Measurements from ENCODE around the gene GOSR1.
"Not testable (repeated sequence)": the region's sequence is repeated elsewhere in the genome, so short reads cannot be mapped to it uniquely, and the experiment has no call there.

The GOSR1 gene

DNA sequence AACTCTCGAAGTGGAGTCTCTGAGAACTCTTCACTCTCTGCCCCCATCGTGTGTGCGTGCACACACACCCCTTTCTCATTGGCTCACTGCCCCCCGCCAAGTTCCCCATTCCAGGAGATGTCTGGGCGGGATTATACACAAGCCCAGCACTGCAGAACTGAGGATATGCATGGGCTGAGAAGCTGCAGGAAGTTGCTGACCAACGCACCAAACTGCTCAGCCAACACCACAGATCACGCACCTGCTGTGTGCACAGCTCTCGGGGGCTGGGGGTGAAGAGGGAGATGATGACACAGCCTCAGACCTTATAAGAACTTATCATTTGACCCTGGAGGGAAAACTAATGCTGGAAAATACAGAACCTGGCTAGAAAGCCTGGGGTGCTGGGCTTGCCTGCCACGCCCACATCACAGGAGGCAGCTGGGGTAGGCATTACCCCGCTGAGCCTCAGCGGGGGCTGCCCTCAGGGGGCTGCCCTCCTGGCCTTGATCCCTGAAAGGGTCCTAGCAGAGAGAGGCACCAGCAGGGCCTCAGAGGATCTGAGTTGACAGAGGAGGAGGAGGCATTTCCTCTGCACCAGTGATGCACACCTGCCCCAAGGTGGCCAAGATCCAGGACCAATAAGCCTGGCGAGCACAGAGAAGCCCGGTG lies 87.3 kb downstream of the GOSR1 start:
- FAIRE-seq, result not testable (repeated sequence)

DNA sequence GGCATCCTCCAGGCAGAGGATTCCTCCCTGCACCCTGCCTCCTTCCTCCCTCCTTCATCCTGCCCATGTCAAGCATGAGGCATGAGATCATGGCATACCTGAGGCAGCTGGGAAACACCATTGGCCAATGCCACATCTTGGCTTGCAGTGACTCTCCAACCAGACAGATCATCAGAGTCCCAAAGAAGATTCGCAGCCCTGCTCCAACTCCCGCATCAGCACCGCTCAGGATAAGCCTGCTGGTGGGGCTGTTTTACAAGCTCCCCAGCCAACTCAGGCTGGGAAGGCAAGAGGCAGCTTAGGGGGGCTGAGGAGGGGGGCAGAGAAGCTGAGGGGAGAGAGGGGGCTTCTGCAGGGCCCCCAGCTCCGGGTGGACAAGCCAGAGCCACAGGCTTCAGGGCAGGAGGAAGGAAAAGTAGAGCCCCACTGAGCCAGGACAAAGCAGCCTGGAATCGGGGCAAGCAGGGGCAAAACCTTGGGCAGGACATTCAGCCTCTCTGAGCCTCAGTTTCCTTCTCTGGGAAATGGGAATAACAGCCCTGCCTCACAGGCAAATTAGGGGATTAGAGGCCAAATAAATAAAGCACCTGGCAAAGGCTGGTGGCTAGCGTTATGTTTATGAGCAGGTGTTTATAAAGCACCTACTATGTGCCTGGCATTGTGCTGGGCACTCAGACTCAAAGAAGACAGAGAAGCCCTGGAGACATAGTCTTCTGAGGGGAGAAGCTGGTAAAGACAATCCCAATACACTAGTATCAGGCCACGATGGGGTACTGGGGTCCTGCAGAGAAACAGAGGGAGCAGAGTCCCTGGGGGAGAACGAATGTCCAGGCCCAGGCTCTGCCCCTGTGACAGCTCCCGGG lies 88.1 kb downstream of the GOSR1 start:
- FAIRE-seq, result no peak

DNA sequence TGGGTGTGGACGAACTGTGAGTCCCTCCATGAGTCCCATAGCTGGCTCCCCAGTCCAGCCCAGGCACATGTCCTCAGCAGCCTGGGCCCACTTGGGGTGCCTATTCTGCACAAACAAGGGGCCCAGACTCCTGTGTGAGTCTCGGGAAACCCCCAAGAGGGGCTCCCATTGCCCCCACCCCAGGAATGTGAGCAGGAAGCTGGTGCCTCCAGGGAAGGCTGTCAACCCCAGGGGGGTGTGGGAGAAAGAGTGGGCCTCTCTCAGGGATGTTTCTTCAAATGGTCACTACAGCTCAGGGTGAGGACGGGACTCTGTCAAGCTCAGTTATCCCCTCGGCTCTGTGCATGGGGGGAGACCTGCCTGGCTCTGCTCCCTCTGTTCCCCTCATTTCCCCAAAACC lies 88.9 kb downstream of the GOSR1 start:
- FAIRE-seq, result not testable (repeated sequence)

DNA sequence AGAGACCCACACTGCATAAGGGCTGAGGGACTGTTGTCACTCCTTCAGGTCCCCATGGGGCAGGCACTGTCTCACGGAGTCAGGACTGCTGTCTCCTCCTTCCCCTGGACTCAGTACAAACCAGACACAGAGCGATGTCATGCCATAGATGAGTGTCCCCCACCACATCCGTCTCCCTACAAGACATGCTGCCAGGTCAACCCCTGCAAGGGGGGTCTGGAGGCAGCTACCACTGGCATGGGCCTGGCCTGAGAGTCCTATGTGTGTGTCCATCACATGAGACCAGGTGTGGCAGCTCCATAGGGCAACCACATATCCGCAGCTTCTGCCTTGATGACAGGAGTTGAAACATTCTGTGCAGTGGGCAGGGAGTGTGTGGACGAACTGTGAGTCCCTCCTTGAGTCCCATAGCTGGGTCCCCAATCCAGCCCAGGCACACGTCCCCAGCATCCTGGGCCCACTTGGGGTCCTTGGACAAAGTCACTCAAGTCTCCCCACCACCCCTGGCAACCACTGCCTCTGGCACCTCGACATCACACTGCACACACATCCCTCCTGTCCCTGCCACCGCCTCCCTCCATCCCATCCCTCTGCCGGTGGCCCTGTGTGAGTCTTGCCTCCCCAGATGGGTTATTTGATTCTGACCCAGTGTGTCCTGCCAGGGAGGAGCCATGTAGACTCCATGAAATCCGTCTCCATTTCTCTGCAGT lies 89.5 kb downstream of the GOSR1 start:
- FAIRE-seq, result not testable (repeated sequence)

DNA sequence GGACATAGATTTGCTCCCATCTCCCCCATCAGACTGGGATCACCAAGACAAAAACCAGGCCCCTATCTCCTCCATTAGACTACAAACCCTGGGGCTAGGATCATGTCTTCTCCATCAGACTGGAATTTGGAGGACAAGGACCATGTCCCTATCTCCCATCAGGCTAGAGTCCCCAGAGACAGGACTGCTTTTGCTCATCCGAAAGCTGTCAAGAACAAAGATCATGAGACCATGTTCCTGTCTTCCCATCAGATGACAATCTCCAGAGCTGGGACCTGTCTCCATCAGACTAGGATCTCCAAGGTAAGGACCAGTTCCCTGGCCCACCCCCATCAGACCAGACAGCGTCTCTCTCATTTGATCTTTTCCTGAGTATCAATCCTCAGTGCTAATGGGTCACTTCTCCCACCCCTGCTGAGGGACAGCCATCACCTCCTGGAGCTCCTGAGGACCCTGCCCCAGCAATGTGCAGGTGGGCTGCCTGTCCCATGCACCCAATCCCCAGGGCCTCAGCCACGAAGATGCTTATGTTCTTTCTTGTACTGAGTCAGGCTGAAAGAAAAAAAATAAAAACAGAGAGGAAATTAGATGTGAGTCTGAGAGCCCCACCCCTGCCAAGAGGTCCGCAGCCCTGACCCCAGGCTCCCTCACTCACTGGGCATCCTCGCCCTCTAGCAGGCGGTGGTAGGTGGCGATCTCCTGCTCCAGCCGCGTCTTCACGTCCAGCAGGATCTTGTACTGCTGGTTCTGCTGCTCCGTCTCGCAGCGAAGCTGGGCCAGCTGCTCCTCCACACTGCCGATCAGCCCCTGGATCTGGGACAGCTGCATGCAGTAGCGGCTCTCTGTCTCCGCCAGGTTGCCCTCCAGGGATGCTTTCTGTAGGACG lies 90.3 kb downstream of the GOSR1 start:
- FAIRE-seq, result no peak

DNA sequence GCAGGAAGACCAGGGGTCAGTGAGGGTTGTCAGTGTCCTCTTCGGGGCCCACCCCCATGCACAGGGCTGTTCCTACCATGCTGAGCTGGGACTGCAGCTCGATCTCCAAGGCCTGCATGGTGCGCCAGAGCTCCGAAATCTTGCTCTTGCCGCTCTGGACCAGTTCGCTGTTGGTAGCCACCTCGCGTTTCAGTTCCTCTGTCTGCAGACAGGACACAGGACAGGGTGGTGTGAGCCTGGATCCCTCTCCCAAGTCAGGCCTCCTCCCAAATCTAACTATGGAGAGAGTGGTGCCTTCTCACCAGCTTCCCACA lies 90.9 kb downstream of the GOSR1 start:
- no peak for FAIRE-seq

DNA sequence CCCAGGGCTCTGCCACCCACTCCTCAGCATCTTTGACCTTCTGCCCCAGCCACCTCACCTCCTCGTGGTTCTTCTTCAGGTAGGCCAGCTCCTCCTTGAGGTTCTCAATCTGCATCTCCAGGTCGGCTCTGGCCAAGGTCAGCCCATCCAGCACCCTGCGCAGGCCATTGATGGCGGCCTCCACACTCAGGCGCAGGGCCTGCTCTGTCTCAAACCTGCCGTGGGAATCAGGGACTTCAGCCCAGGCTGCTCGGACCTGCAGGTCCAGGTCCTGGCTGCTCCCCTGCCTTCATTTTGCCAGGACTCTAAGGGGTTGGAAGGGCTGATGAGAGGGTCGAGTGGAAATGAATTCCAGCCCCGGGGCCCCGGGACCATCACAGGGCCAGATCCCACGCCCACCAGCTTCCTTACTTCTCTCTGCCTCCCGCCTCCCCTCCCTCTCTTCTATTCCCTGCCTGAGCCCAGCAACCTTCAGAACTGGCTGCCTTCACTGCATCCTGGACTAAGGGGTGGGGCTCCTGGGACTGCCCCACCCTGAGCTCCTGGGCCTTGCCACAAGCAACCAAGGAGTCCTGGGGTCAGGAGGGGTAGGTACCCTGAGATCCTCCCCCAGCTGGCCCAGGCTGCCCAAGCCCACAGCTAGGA lies 92.4 kb downstream of the GOSR1 start:
- not testable (repeated sequence) for FAIRE-seq

DNA sequence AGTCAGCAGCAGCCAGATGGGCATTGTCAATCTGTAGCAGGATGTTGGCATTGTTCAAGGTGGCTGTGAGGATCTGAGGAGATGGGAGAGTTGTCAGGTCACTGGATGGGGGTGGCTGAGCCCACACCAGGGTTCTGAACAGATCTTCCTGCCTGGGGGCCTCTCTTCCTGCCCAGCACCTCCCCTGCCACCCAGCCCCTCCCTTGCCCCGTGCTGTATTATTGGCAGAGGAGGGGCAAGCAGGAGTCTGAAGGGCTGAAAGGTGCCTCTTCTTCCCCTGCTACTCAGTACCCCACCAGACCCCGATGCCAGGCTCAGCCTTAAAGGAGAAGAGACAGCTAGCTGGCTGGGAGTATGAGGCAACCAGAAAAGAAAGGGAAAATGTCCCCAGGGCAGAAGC lies 93.0 kb downstream of the GOSR1 start:
- FAIRE-seq, result no peak

DNA sequence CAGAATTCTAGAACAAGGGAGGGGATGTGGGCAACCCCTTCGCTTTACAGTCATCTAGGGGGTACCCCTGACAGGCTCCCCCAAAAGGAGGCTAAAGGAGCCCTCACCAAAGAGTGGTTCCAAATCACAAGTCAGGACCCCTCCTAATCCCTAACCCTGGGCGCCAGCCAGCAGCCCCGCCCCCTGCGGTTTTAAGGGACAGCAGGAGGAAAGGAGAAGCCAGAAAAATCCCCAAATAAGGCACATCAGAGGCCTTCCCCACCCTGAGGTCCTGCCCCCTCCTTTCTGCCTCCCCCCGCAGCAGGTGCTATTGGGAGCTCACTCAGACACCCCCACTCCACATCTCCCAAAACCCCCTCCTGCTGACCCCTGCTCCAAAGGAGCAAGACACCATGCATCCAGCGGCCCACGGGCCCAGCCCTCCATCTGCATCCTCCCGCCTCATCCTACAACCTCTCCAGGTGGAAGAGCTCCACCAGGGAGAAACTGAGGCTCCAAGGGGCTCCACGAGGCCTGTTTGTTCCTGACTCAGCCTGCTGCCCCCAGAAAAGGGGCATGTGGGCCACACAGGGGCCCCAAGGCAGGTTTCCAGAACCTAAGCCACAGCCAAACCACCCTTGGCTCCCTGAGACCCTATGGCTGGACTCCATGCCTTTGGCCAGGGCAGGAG lies 93.5 kb downstream of the GOSR1 start:
- FAIRE-seq, result no peak

DNA sequence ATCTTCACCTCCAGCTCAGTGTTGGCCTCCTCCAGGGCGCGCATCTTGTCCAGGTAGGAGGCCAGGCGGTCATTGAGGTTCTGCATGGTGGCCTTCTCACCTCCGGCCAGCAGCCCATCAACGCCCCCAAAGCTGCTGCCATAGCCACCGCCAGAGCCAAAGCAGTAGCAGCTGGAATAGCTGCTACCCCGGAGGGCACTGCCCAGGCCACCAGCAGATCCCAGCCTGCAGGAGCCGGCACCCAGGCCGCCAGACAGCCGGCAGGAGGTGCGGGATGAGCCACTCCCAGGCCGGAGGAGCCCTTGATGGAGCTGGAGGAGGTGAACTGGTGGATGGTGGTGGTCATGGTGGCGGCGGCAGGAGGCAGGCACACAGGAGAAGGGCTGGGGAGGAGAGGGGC lies 94.2 kb downstream of the GOSR1 start:
- not testable (repeated sequence) for FAIRE-seq

DNA sequence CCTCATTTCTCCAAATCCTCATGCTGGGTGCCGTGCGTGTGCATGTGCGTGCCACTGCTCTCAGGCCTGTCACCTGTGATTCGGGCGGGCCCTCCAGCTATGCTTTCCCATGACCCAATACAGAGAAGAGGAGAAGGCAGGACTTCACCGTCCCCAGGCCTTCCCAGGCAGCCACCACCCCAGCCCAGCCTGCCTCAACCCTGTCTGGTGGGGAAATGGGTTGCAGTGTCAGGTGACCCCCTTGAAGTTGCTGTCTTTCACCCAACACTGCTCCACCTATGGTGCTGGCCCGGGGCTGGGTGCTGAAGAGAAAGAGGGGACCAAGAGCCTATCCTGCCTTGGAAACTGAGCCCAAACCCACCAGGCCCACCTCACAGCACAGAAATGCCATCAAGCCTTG lies 94.7 kb downstream of the GOSR1 start:
- no peak for FAIRE-seq

DNA sequence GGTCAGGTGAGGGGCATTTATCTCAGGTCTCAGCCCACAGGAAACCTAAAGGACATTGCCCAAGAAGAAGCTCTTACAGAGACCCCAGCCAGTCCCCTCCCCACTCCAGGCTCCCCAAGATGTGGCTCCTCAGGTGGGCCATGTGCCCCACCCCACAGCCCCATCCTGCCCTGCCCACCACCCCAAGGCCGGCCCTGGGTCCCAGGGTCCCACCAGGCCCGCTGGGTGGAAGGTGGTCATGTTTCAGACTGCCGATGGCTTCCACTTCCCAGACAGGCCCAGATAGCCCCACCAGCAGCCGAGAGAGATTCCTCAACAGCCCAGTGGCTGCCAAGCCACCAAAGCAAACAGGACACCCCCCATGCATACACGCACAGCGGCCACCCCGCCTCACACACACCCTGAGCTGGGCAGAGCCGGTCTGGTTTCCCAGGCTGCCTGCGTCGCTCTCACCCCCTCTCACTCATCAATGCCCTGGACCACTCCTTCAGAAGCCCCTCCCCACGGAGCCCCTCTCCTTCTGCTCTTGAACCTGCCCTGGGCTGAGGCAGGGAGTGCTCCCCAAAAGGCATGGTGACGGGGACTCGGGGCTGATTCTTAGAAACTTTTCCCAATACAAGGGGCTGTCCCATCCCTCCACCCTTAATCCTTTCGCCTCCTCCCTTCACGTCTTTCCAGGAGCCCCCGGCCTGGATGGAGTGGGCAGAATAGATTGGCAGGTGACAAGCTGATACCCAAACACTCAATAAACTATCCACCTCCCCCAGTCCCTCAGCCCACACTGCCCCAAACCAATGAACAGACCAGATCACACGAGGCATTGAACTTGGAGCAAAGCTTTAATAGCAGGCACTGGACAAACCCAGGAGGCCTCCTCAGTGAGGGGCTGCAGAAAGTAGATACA lies 95.7 kb downstream of the GOSR1 start:
- FAIRE-seq, result not testable (repeated sequence)

DNA sequence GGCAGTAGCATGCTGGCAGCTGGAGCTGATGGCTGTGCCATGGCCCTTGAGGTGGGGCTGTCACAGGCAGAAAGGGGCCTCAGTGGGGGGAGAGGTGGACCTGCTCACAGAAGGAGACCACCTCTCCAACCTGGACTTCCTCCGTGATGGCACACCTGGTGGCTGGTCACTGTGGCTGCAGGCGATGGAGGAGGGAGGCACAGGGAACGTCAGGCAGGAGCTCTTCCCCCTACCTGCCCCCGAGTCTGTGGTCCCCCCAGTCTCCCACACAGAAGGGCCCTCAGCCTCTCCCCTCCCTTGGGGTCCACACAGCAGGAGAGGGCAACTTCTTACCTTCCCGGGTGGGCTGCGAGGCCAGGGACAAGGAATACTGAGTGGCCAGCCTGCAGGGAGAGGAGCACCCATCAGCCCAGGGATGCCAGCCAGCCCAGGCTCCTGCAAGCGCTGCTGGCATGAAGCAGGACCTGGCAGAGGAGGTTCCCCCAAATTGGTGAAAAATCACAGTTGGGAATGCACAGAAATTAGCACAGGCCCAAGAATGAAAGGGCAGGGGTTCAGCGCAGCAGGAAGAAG lies 96.5 kb downstream of the GOSR1 start:
- FAIRE-seq, result no peak

DNA sequence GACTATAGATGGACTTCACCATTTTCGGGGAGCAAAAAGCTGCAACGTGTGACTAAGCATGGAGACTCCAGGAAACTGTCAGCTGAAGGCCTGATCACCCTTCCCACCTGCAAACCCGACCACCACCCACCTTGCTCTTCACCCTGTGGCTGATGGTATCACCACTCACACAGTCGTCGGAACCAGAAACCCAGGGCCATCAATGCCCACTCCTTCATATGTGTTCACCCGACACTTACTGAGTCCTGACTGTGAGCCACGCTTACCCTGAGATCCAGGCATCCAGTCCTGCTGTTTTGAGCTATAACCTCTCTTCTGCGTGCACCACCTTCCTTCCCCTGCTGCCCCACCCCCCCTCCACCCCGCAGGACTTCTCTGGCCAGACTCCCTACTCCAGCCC lies 97.1 kb downstream of the GOSR1 start:
- FAIRE-seq, result not testable (repeated sequence)

DNA sequence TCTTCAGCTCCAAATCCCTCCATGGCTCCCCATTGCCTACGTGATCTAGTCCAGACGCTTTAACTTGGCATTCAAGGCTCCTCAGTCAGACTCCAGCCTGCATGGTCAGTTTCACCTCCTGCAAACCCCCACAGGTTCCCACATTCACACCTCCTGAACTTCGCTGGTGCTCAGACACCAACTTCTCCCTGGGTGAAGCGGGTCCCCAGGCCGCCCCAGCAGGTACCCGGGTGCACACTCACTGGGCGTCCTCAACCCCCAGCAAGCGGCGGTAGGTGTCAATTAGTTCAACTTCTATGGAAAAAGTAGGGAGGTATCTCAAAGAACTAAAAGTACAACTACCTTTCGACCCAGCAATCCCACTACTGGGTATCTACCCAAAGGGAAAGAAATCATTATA lies 97.6 kb downstream of the GOSR1 start:
- FAIRE-seq, result not testable (repeated sequence)

DNA sequence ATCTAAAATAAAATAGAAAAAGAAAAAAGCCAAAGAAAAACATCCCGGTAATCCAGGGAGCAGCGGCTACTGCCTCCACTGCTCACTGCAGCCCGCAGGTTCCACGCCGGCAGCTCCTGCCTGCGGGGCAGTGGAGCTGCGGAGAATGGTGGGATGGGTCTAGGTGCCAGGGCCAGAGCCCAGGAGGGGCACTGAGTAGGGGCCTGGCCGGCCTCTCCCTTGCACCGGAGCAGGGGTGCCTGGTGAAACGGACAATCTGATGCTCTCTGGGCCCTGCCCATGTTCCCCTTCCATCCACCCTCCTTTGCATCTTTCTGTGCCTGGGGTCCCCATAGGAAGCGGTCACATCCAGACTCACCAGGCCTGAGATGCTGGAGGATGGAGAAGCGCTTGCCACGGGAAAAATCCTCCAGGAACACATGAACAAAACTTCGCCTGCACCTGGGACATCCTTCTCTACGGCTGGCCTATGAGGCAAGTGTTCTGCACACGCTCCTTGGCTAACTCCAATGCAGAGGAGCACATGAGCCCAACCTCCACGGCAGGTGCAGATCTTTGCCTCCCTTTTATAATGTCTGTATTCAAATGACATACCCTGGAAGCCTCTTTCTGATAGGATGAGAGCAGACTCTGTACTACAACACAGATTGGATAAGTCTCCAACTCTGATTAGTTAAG lies 98.6 kb downstream of the GOSR1 start:
- FAIRE-seq, result not testable (repeated sequence)

DNA sequence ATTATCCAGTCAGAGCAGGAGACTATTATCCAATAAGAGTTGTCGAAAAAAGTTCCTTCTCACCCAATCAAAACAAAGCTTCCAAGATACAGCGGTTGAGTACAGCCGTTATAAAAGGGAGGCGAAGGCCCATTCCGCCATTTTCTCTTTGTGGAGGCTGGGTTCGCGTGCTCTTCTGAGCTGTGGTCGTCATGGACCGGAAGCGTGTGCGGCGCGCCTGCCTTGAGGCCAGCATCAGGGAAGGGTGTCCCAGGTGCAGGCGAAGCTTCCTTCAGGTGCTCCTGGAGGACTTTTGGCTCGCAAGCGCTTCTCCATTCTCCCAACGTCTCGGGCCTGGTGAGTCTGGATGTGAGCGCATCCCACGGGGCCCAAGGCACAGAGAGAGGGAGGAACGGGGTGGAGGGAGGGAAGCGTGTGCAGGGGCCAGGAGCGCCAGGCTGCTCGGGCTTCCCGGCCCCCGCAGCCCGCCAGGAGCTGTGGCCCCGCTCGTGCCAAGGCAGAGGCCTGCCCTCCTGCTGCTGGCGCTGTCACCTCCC lies 99.2 kb downstream of the GOSR1 start:
- FAIRE-seq, result no peak

Data from A204.1 (cell line).